Lower leg skin (tissue), 4 donors: Measurements from ENCODE around the gene PATZ1. TPM values are rescaled to one million over a fixed set of nuclear protein-coding genes. Genes with fewer than 3 reads are reported as not detected.
A peak's percentile ranks its signal among the peaks of the same experiment; 100 is the strongest.

ENCODE experiments used
- DNase-seq, 2 donors: peaks; one replicate each; pipeline ENCODE4 v3.0.0-alpha.2; 2019; ENCODE audit warnings: low spot score in 2 of 2
- H3K4me3 ChIP-seq: fragments of 200-600 bp; sonication (generic); 2 replicates; pipeline ENCODE4 v1.5.1; 2017; ENCODE audit warnings: mild to moderate bottlenecking, low read depth; ENCODE audit not compliant: poor library complexity, severe bottlenecking
- POLR2A ChIP-seq, 2 donors: fragments of 450-650 bp; IDR thresholded peaks; one replicate each; pipeline ENCODE4 v1.6.1; 2016 to 2017; ENCODE audit warnings: antibody characterized with exemption in 2 of 2, mild to moderate bottlenecking in 1 of 2, moderate library complexity in 1 of 2
- WGBS, 2 donors: methylation state at CpG; one replicate each; pipeline ENCODE4 v1.1.5; 2018; 5-methylcytosine and 5-hydroxymethylcytosine counted together
- intact Hi-C: fragments of 100-400 bp; cut with DNase I; formaldehyde crosslinking; loops from one replicate; pipeline ENCODE4 v1.15.0; 2023; ENCODE audit warnings: low total_unique reads
- total RNA-seq, 4 donors: library from RNA; depleted of rRNA; stranded (reverse); fragments of >200 nt; gene quantifications; one replicate each; pipeline ENCODE4 v1.1.0, GENCODE V29; 2016
- TF ChIP-seq, protein P1 (sequence below), 3 donors: fragments of 450-650 bp; IDR thresholded peaks; one replicate each; pipeline ENCODE4 v1.5.1; 2016; ENCODE audit warnings: antibody characterized with exemption in 3 of 3, mild to moderate bottlenecking in 3 of 3, moderate library complexity in 2 of 3

PATZ1 gene
- total RNA-seq, 4 donors from 2014 or later = 10.5 to 17.0 (median 13.0) TPM

DNA sequence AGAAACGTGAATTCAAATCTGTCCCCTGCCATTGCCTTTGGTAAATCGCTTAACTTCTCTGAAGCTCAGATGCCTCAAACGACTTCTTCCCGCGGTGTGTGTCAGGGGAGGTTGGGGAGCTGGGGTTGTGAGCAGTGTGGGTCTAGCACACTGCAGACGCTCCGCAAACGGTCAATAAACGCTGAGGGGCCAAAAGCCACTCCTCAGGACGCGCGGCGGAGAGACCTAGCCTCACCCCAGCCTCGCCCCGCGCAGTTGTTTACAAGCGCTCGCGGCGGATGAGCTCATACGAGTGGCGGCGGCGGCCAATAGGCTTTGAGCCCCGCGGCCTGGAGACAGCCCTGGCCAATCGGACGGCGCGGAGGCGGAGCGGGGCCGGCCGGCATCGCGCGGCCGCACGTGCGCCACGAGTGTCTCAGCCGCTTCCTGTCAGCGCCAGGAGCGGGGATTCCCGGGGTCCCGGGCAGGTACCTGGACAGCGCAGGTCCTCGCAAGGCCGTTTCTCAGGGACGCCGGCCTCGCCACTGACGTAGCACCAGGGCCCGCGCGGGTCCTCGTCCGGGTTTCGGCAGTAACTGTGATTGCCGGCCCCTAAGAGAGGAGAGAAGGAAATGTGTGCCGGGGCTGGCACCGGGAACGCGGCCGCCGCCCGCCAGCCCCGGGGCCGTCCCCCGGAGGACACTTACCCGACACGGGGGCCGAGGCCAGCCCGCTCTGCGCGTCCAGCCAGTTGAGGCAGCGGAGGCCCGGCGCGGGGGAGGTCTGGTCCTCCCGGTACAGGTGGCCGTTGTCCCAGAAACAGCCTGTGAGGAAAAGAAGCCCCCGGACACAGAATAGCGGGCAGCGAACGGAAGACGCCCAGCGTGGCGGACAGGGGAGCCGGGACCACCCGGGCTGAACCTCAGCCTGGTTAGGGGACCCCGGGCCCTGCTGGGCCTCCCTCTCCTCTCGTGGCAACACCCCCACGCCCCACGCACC, 55.4 kb downstream of the PATZ1 start:
- peak; percentile 96 to 99 for DNase-seq
- 0 to 1% methylated on average over 48 to 59 of the region's 95 CpGs for WGBS, 2 donors
- intact Hi-C loops = no loop called here
- TF ChIP-seq POLR2A (IDR thresholded peaks at IDR 0.05) = peak in 1 of 2 donors; percentile 87
- TF ChIP-seq, protein P1, sequence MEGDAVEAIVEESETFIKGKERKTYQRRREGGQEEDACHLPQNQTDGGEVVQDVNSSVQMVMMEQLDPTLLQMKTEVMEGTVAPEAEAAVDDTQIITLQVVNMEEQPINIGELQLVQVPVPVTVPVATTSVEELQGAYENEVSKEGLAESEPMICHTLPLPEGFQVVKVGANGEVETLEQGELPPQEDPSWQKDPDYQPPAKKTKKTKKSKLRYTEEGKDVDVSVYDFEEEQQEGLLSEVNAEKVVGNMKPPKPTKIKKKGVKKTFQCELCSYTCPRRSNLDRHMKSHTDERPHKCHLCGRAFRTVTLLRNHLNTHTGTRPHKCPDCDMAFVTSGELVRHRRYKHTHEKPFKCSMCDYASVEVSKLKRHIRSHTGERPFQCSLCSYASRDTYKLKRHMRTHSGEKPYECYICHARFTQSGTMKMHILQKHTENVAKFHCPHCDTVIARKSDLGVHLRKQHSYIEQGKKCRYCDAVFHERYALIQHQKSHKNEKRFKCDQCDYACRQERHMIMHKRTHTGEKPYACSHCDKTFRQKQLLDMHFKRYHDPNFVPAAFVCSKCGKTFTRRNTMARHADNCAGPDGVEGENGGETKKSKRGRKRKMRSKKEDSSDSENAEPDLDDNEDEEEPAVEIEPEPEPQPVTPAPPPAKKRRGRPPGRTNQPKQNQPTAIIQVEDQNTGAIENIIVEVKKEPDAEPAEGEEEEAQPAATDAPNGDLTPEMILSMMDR (IDR thresholded peaks at IDR 0.05) = no peak
- peak overlapping the region; percentile 56 for H3K4me3 ChIP-seq

DNA sequence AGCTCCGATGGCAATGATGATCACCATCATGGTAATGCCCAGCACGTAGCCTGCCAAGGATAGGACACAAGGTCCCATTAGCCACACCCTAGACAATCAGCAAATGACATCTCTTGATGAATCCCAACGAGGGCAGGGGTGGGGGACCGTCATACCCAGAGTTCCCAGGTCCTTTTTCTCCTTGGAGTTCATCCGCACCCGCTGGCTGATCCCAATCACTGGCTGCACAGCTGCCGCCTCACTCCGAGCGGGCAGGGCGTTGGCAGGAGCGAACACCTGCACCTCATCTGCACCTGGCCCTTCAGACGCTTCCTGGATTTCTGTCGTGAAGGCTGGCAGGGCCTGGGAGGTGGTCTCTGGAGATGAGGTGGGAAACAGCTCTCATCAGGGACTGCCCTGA, 56.8 kb downstream of the PATZ1 start:
- TF ChIP-seq, protein P1 (IDR thresholded peaks at IDR 0.05) = no peak
- WGBS, 2 donors = 33 to 55% methylated on average over 13 of the region's 13 CpGs
- DNase-seq = peak in 1 of 2 donors; percentile 84
- intact Hi-C loops = no loop called here
- no peak overlapping the region for H3K4me3 ChIP-seq

DNA sequence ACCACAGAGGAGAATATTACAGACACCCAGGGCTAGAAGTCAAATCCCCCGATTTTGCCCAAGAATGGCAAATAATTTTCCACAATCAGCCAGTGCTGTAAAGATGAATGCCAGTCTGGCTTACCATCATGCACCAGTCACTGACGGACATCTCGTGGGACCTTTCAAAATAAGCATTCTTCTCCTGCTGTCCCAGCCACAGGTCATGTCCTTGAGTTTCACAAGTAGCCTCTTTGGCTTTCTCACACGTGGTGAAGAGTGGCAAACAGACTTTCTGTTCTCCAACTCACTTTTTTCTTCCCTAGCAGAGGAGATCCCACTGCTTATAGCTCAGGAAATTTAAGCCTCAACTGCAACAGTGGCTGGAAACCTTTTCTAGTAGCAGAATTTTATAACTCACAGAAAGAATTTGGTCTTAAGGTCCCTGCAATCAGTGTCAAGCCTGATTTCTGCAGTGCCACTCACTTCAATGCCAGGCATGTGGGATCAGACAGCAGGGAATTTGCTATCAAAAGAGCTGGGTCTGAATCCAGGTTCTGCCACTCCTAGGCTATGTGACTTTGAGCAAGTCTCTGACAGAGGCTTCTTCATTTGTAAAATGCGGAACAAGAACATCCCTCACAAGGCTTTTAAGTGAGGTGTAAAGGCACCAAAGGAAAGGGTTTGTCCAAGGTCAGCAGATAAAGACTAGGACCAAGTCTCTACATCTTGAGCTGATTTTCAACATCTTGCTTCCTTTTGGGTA, 57.5 kb downstream of the PATZ1 start:
- TF ChIP-seq, protein P1 (IDR thresholded peaks at IDR 0.05) = no peak
- TF ChIP-seq POLR2A (IDR thresholded peaks at IDR 0.05) = no peak
- 74% methylated on average over 5 of the region's 5 CpGs for WGBS, 2 donors
- intact Hi-C loops = no loop called here
- H3K4me3 ChIP-seq = no peak overlapping the region
- DNase-seq = peak in 1 of 2 donors; percentile 23

DNA sequence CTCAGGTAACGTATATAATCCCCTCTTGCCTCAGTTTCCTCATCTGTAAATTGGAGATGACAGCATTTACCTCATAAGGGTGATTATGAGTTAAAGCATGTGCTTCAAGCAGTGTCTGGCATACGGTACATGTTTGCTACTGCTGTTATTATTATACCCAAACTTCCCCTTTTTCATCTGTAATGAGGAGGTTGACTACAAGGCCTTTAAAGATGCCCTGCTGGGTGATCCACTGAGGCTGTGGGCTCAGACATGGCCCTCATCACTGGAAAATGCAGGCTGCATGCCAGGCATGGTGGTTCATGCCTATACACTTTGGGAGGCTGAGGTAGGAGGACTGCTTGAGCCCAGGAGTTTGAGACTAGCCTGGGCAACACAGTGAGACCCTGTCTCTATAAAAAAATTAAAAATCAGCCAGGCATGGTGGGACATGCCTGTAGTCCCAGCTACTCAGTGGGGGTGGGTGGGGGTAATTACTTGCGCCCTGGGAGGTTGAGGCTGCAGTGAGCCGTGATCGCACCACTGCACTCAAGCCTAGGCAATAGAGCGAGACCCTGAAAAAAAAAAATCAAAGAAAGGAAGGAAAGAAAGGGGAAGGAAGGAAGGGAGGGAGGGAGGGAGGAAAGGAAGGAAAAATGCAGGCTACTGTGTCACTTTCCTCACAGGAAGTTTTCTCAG, 58.2 kb downstream of the PATZ1 start:
- DNase-seq = peak in 1 of 2 donors; percentile 62
- 88 to 91% methylated on average over 6 of the region's 6 CpGs for WGBS, 2 donors
- intact Hi-C loops = no loop called here
- no peak overlapping the region for H3K4me3 ChIP-seq
- TF ChIP-seq POLR2A (IDR thresholded peaks at IDR 0.05) = no peak
- TF ChIP-seq, protein P1 (IDR thresholded peaks at IDR 0.05) = no peak

DNA sequence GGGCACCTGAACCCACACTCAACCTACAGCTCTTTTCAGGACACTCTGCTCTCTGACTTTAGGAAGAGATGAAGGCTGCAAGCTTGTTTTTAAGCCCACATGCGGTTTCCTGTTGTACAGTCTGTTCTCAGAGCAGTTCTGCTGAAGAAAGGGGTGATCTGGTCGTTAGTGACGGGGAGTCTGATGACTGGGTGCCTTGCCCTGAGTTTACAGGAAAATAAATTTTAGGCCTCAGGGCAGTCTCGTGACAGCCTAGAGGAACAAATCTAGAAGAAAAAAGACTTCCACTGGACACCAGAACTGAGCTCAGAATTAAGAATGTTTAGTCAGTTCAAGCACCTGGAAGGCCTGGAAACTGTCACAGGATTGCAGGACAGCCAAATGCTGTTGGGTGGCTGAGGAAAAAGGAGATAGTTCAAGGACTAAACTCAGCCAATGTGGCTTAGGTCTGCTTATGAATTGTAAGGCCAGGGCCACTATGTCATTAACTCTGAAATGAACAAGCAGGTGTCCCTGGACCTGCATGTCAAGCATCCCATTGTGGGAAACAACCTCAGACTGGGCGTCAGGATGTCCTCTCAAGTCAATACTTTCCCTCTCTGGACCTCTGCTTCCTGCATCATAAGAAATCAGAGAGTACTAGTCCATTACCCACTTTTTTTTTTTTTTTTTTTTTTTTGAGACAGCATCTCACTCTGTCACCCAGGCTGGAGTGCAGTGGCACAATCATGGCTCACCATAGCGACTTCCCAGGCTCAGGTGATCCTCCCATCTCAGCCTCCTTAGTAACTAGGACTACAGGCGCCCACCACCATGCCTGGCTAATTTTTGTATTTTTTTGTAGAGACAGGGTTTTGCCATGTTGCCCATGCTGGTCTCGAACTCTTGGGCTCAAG, 59.5 kb downstream of the PATZ1 start:
- DNase-seq = peak; percentile 71 to 85
- TF ChIP-seq POLR2A (IDR thresholded peaks at IDR 0.05) = no peak
- TF ChIP-seq, protein P1 (IDR thresholded peaks at IDR 0.05) = no peak
- no peak overlapping the region for H3K4me3 ChIP-seq
- intact Hi-C loops = no loop called here
- WGBS, 2 donors = 69 to 71% methylated on average over 8 of the region's 8 CpGs
